MCF 10A (cell line): ENCODE data around the gene ADM2. TPM values are rescaled to one million over a fixed set of nuclear protein-coding genes. Genes with fewer than 3 reads are reported as not detected.

ENCODE experiments used
- BruUV-seq: library from RNA; stranded (reverse); fragments of 400-500 nt; replicated peaks from 2 replicates; lab custom pipeline; 2021; lab: Mats Ljungman, UMichigan
- CTCF ChIA-PET: fragments of 300-600 bp; sonication (Branson Sonifier 250); formaldehyde crosslinking; extraction: SDS; loops from one replicate; lab custom pipeline; 2021; ENCODE audit warnings: antibody characterized with exemption, inconsistent platforms; lab: Yijun Ruan, JAX
- POLR2A ChIA-PET: fragments of 300-600, 350-650 bp; sonication (Branson Sonifier 250); formaldehyde crosslinking; extraction: SDS; loops from one replicate; lab custom pipeline; 2020; ENCODE audit warnings: antibody characterized with exemption, inconsistent platforms; lab: Yijun Ruan, JAX
- DNase-seq: peaks from one replicate; pipeline ENCODE4 v3.0.0-alpha.2; 2018; ENCODE audit not compliant: unreplicated experiment
- H3K27ac Mint-ChIP-seq: one replicate; pipeline ENCODE4 v1.8.0; 2022; ENCODE audit warnings: mild to moderate bottlenecking, low read depth, mixed read lengths; ENCODE audit not compliant: unreplicated experiment
- H3K27me3 Mint-ChIP-seq: one replicate; pipeline ENCODE4 v1.8.0; 2022; ENCODE audit warnings: mixed read lengths; ENCODE audit not compliant: insufficient read depth, unreplicated experiment
- H3K36me3 Mint-ChIP-seq: one replicate; pipeline ENCODE4 v1.8.0; 2022; ENCODE audit warnings: mild to moderate bottlenecking, moderate library complexity, mixed read lengths; ENCODE audit not compliant: insufficient read depth, unreplicated experiment
- H3K4me1 Mint-ChIP-seq: one replicate; pipeline ENCODE4 v1.8.0; 2022; ENCODE audit warnings: mixed read lengths; ENCODE audit not compliant: insufficient read depth, unreplicated experiment
- H3K4me3 Mint-ChIP-seq: one replicate; pipeline ENCODE4 v1.8.0; 2022; ENCODE audit warnings: mild to moderate bottlenecking, moderate library complexity, mixed read lengths; ENCODE audit not compliant: unreplicated experiment
- H3K9me3 Mint-ChIP-seq: one replicate; pipeline ENCODE4 v1.8.0; 2022; ENCODE audit warnings: mixed read lengths; ENCODE audit not compliant: unreplicated experiment
- CTCF ChIP-seq: fragments of 200-600 bp; IDR thresholded peaks from one replicate; pipeline ENCODE4 v1.8.0; 2022; ENCODE audit warnings: antibody characterized with exemption, mild to moderate bottlenecking; ENCODE audit not compliant: unreplicated experiment
- intact Hi-C: fragments of 100-400 bp; cut with micrococcal nuclease; formaldehyde crosslinking; loops from 2 replicates; pipeline ENCODE4 v1.14.1; 2022
- total RNA-seq: library from RNA; stranded (reverse); gene quantifications from 2 replicates; pipeline ENCODE4 v1.2.3, GENCODE V29; 2022

Gene ADM2
- total RNA-seq, 1 experiment from 2014 or later: 39.7 TPM

GRCh38 chr22:50469377-50470305, 11.7 kb upstream of the ADM2 start:
- Mint-ChIP-seq H3K4me3 (peak overlapping the region; percentile 16), H3K9me3 (no peaks in the 10 kb centered on the region), H3K27ac (peak overlapping the region; percentile 59), H3K36me3 (peaks cover 32% of the 10 kb centered on the region), H3K27me3 (no peaks in the 10 kb centered on the region), H3K4me1 (peaks cover 24% of the 10 kb centered on the region)
- peak; percentile 82 for DNase-seq
- no peak for TF ChIP-seq CTCF
- ChIA-PET POLR2A (interaction anchor here (0.8 to 1.9 kb wide), 5 partner anchors 13 to 62 kb away, joined by 3 to 7 read pairs (median 3); partner anchors contain the start of genes LMF2, NCAPH2 and SCO2), CTCF (interaction anchor here (0.6 to 1.6 kb wide), 5 partner anchors 25 to 41 kb away, joined by 3 to 4 read pairs (median 4); no protein-coding TSS in a partner anchor)
- intact Hi-C loops: no loop called here
- BruUV-seq: no TSS peak

- TF ChIP-seq CTCF: no peak
- H3K27me3 Mint-ChIP-seq: no peaks in the 10 kb centered on the region
- CTCF ChIA-PET: interaction anchor here (0.6 to 1.6 kb wide), 3 partner anchors 26 to 144 kb away, joined by 3 to 4 read pairs (median 3); partner anchors contain the start of gene DENND6B
- H3K9me3 Mint-ChIP-seq: no peaks in the 10 kb centered on the region
- intact Hi-C loops: no loop called here
- H3K27ac Mint-ChIP-seq: peak overlapping the region; percentile 59
- peaks cover 24% of the 10 kb centered on the region for H3K4me1 Mint-ChIP-seq
- POLR2A ChIA-PET: interaction anchor here (1.0 to 1.9 kb wide), 3 partner anchors 37 to 61 kb away, joined by 3 to 7 read pairs (median 4); partner anchors contain the start of genes LMF2, NCAPH2 and SCO2
- no TSS peak for BruUV-seq
- DNase-seq: no peak
- peaks cover 32% of the 10 kb centered on the region for H3K36me3 Mint-ChIP-seq
- H3K4me3 Mint-ChIP-seq: no peak overlapping the region
Measured at GRCh38 chr22:50470491-50470890, 10.9 kb upstream of the ADM2 start.

- peaks cover 32% of the 10 kb centered on the region for H3K36me3 Mint-ChIP-seq
- peak overlapping the region; percentile 14 for H3K4me3 Mint-ChIP-seq
- DNase-seq: no peak
- H3K9me3 Mint-ChIP-seq: no peaks in the 10 kb centered on the region
- TF ChIP-seq CTCF: no peak
- intact Hi-C loops: no loop called here
- H3K27me3 Mint-ChIP-seq: no peaks in the 10 kb centered on the region
- BruUV-seq: no TSS peak
- ChIA-PET CTCF (interaction anchor here (1.0 to 1.6 kb wide), 2 partner anchors 27 to 150 kb away, joined by 3 to 5 read pairs; no protein-coding TSS in a partner anchor), POLR2A (interaction anchor here (1.9 kb wide), 1 partner anchor 36 kb away, joined by 4 read pairs; the partner anchor contains the start of genes LMF2 and NCAPH2)
- H3K4me1 Mint-ChIP-seq: peaks cover 24% of the 10 kb centered on the region
- no peak overlapping the region for H3K27ac Mint-ChIP-seq
Measured at GRCh38 chr22:50471197-50471847, 10.0 kb upstream of the ADM2 start.
